PC-9 (cell line): ENCODE data around the gene SEMA3E. TPM values are rescaled to one million over a fixed set of nuclear protein-coding genes. Genes with fewer than 3 reads are reported as not detected.

Source experiments
- BruUV-seq: library from RNA; stranded (reverse); fragments of 400-500 nt; replicated peaks from 2 replicates; lab custom pipeline; 2021; lab: Mats Ljungman, UMichigan
- CTCF ChIA-PET: fragments of 300-600 bp; sonication (Branson Sonifier 250); formaldehyde crosslinking; loops from one replicate; lab custom pipeline; 2022; ENCODE audit warnings: antibody characterized with exemption; lab: Charles Lee
- POLR2A ChIA-PET: fragments of 300-600 bp; sonication (Branson Sonifier 250); formaldehyde crosslinking; loops from one replicate; lab custom pipeline; 2022; ENCODE audit warnings: antibody characterized with exemption; ENCODE audit not compliant: unreplicated experiment; lab: Charles Lee
- DNase-seq, 2 experiments: peaks; one replicate each; pipeline versions ENCODE4 v3.0.0 to v3.0.0-alpha.2; 2015 to 2022; ENCODE audit warnings: mixed read lengths in 1 of 2
- H2AFZ ChIP-seq: fragments of 200-600 bp; sonication (generic); 2 replicates; pipeline ENCODE4 v1.8.1; 2017; ENCODE audit warnings: antibody characterized with exemption
- H3F3A ChIP-seq: fragments of 200-600 bp; sonication (generic); 2 replicates; pipeline ENCODE4 v1.8.1; 2017; ENCODE audit warnings: antibody characterized with exemption, mild to moderate bottlenecking, low read depth; ENCODE audit not compliant: insufficient read depth
- H3K27ac ChIP-seq: fragments of 200-600 bp; sonication (generic); 2 replicates; pipeline ENCODE4 v1.6.1; 2016; ENCODE audit warnings: mixed run types
- H3K27me3 ChIP-seq: fragments of 200-600 bp; sonication (generic); 2 replicates; pipeline ENCODE4 v1.6.1; 2016; ENCODE audit warnings: low read depth, mixed run types; ENCODE audit not compliant: insufficient read depth
- H3K36me3 ChIP-seq: fragments of 200-600 bp; sonication (generic); 2 replicates; pipeline ENCODE4 v1.6.1; 2016; ENCODE audit warnings: low read depth, mixed run types
- H3K4me1 ChIP-seq: fragments of 200-600 bp; sonication (generic); replicated peaks from 2 replicates; pipeline ENCODE4 v1.6.1; 2016; ENCODE audit warnings: mixed run types; ENCODE audit not compliant: insufficient read depth
- H3K4me2 ChIP-seq: fragments of 200-600 bp; sonication (generic); 2 replicates; pipeline ENCODE4 v1.6.1; 2017; ENCODE audit warnings: mixed run types
- H3K4me3 ChIP-seq: fragments of 200-600 bp; sonication (generic); 2 replicates; pipeline ENCODE4 v1.6.1; 2016; ENCODE audit warnings: mixed run types
- H3K79me2 ChIP-seq: fragments of 200-600 bp; sonication (generic); 2 replicates; pipeline ENCODE4 v1.6.1; 2017; ENCODE audit warnings: low read depth, mixed run types
- H3K9me2 ChIP-seq: fragments of 200-600 bp; sonication (generic); 2 replicates; pipeline ENCODE4 v1.8.1; 2017; ENCODE audit warnings: mild to moderate bottlenecking; ENCODE audit not compliant: insufficient read depth
- H3K9me3 ChIP-seq: fragments of 200-600 bp; sonication (generic); 2 replicates; pipeline ENCODE4 v1.8.1; 2016; ENCODE audit warnings: low read depth; ENCODE audit not compliant: insufficient read depth
- H4K20me1 ChIP-seq: fragments of 200-600 bp; sonication (generic); 2 replicates; pipeline ENCODE4 v1.8.1; 2017; ENCODE audit not compliant: insufficient read depth
- CTCF ChIP-seq: fragments of 200-600 bp; sonication (generic); conservative IDR thresholded peaks from 2 replicates; pipeline ENCODE4 v1.6.1; 2017; ENCODE audit warnings: mixed run types, antibody characterized with exemption, mild to moderate bottlenecking, moderate library complexity
- EZH2 ChIP-seq: fragments of 200-600 bp; sonication (generic); IDR thresholded peaks from 2 replicates; pipeline ENCODE4 v1.8.0; 2017; ENCODE audit warnings: antibody characterized with exemption, low read depth
- intact Hi-C: fragments of 100-400 bp; cut with micrococcal nuclease; formaldehyde crosslinking; loops from one replicate; pipeline ENCODE4 v1.10.0; 2022; ENCODE audit not compliant: unreplicated experiment
- total RNA-seq: library from RNA; stranded (reverse); gene quantifications from 2 replicates; pipeline ENCODE4 v1.2.3, GENCODE V29; 2021

Gene SEMA3E
- total RNA-seq, 1 experiment from 2014 or later = 2.1 TPM

GRCh38 chr7:83426325-83426724, 222.6 kb downstream of the SEMA3E start:
- H4K20me1 ChIP-seq = no peaks in the 10 kb centered on the region
- no TSS peak for BruUV-seq
- TF ChIP-seq CTCF (no peak), EZH2 (no peak)
- no peaks in the 10 kb centered on the region for H3K79me2 ChIP-seq
- intact Hi-C loops = no loop called here
- H3K4me2 ChIP-seq = no peak overlapping the region
- no peak overlapping the region for H3K4me3 ChIP-seq
- H3K27ac ChIP-seq = no peak overlapping the region
- DNase-seq = no peak
- H2AFZ ChIP-seq = no peak overlapping the region
- H3K36me3 ChIP-seq = no peaks in the 10 kb centered on the region
- no peaks in the 10 kb centered on the region for H3K27me3 ChIP-seq
- ChIA-PET POLR2A (no interaction called here), CTCF (no interaction called here)
- H3K4me1 ChIP-seq = 0 out of 2 replicates have a peak, but pooled peaks cover 8% of the 10 kb centered on the region
- no peaks in the 10 kb centered on the region for H3K9me2 ChIP-seq
- no peaks in the 10 kb centered on the region for H3K9me3 ChIP-seq
- H3F3A ChIP-seq = no peaks in the 10 kb centered on the region

DNA sequence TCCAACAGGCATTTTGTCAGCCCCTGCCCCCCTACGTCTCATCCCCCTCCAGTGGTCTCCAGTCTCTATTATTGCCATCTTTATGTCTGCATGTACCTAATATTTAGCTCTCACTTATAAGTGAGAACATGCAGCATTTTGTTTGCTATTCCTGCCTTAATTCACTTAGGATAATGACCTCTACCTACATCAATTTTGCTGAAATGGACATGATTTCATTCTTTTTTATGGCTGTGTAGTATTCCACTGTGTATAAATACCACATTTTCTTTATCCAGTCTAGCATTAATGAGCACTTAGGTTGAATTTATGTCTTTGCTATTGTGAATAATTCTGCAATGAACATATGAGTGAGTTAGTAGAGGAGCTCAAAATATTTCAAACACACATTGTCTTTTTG, 229.9 kb downstream of the SEMA3E start:
- Histone ChIP-seq H3K9me3 (no peaks in the 10 kb centered on the region), H3K4me1 (no peaks in the 10 kb centered on the region), H3F3A (no peaks in the 10 kb centered on the region), H3K4me2 (no peak overlapping the region), H3K9me2 (no peaks in the 10 kb centered on the region), H4K20me1 (no peaks in the 10 kb centered on the region), H3K36me3 (no peaks in the 10 kb centered on the region), H3K27ac (no peak overlapping the region), H3K79me2 (no peaks in the 10 kb centered on the region), H2AFZ (no peak overlapping the region), H3K4me3 (no peak overlapping the region), H3K27me3 (no peaks in the 10 kb centered on the region)
- no peak for DNase-seq
- ChIA-PET CTCF (no interaction called here), POLR2A (no interaction called here)
- no TSS peak for BruUV-seq
- TF ChIP-seq EZH2 = no peak
- TF ChIP-seq CTCF = no peak
- intact Hi-C loops = loop anchor here (10.0 kb wide), 1 partner anchor 106 kb away; no protein-coding TSS in a partner anchor

DNA sequence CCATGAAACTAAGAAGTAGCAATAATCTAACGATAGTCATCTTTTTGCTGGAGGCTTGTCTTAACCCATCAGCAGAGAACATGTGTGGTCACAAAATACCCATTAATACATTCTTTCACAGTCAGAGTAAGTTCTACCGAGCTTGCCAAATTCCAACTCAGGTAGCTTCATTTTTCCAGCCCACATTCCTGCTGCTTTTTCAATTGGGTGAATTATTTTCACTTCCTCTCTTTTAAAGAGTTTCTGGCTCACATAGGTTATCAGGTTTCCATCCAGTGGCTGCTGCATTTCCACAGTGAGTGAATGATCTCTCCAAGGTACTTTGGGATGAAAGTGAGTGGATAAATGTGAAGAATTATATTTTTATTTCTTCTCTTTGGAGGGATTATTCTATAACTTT, 233.1 kb downstream of the SEMA3E start:
- Histone ChIP-seq H3K27ac (no peak overlapping the region), H3K79me2 (no peaks in the 10 kb centered on the region), H3K4me3 (no peak overlapping the region), H3K9me2 (no peaks in the 10 kb centered on the region), H3K4me1 (no peaks in the 10 kb centered on the region), H3K4me2 (no peak overlapping the region), H3K36me3 (no peaks in the 10 kb centered on the region), H3K9me3 (no peaks in the 10 kb centered on the region), H3K27me3 (no peaks in the 10 kb centered on the region), H2AFZ (no peak overlapping the region), H3F3A (no peaks in the 10 kb centered on the region), H4K20me1 (no peaks in the 10 kb centered on the region)
- BruUV-seq = no TSS peak
- ChIA-PET CTCF (no interaction called here), POLR2A (no interaction called here)
- DNase-seq = no peak
- no peak for TF ChIP-seq CTCF
- TF ChIP-seq EZH2 = no peak
- intact Hi-C loops = loop anchor here (10.0 kb wide), 1 partner anchor 109 kb away; no protein-coding TSS in a partner anchor
